GM23338 (cell line): Measurements from ENCODE around the gene PER2. TPM values are rescaled to one million over a fixed set of nuclear protein-coding genes. Genes with fewer than 3 reads are reported as not detected.

ENCODE experiments used
- ATAC-seq: fragments of 200-7000 bp; cut with Tn5 transposase; 3 replicates; pipeline ENCODE4 v1.9.1; 2020
- DNase-seq: peaks from one replicate; pipeline ENCODE4 v3.0.0-alpha.2; 2015; ENCODE audit warnings: low spot score
- H2AFZ ChIP-seq: fragments of 200-600 bp; sonication (generic); 2 replicates; pipeline ENCODE4 v1.8.0; 2016; ENCODE audit warnings: antibody characterized with exemption, mild to moderate bottlenecking, moderate library complexity
- H3F3A ChIP-seq: fragments of 200-600 bp; sonication (generic); replicated peaks from 2 replicates; pipeline ENCODE4 v1.8.0; 2017; ENCODE audit warnings: antibody characterized with exemption, mixed run types, low read depth
- H3K27ac ChIP-seq: fragments of 200-600 bp; sonication (generic); 2 replicates; pipeline ENCODE4 v1.6.1; 2016; ENCODE audit warnings: low read depth
- H3K27me3 ChIP-seq: fragments of 200-600 bp; sonication (generic); 2 replicates; pipeline ENCODE4 v1.8.0; 2016; ENCODE audit warnings: mild to moderate bottlenecking, mixed run types, moderate library complexity; ENCODE audit not compliant: insufficient read depth
- H3K36me3 ChIP-seq: fragments of 200-600 bp; sonication (generic); 2 replicates; pipeline ENCODE4 v1.8.0; 2016; ENCODE audit warnings: mild to moderate bottlenecking; ENCODE audit not compliant: insufficient read depth
- H3K4me1 ChIP-seq: fragments of 200-600 bp; sonication (generic); 2 replicates; pipeline ENCODE4 v1.8.0; 2016; ENCODE audit warnings: mild to moderate bottlenecking, moderate library complexity; ENCODE audit not compliant: insufficient read depth
- H3K4me2 ChIP-seq: fragments of 200-600 bp; sonication (generic); 2 replicates; pipeline ENCODE4 v1.7.1; 2017; ENCODE audit warnings: mixed run types
- H3K4me3 ChIP-seq: fragments of 200-600 bp; sonication (generic); 2 replicates; pipeline ENCODE4 v1.6.1; 2016; ENCODE audit warnings: mixed run types
- H3K79me2 ChIP-seq: fragments of 200-600 bp; sonication (generic); replicated peaks from 2 replicates; pipeline ENCODE4 v1.8.0; 2017; ENCODE audit warnings: mild to moderate bottlenecking; ENCODE audit not compliant: insufficient read depth
- H3K9me2 ChIP-seq: fragments of 200-600 bp; sonication (generic); 2 replicates; pipeline ENCODE4 v1.8.0; 2017; ENCODE audit not compliant: insufficient read depth
- H4K20me1 ChIP-seq: fragments of 200-600 bp; sonication (generic); replicated peaks from 2 replicates; pipeline ENCODE4 v1.8.0; 2017; ENCODE audit warnings: mild to moderate bottlenecking; ENCODE audit not compliant: insufficient read depth
- H3K27ac Mint-ChIP-seq: 2 replicates; pipeline ENCODE4 v1.8.0; 2020; ENCODE audit warnings: inconsistent platforms, mild to moderate bottlenecking, moderate library complexity, mixed read lengths
- H3K27me3 Mint-ChIP-seq: 3 replicates; pipeline ENCODE4 v1.8.0; 2022; ENCODE audit warnings: low read depth, mild to moderate bottlenecking, moderate library complexity, mixed read lengths, inconsistent platforms; ENCODE audit not compliant: insufficient read depth, poor library complexity
- H3K36me3 Mint-ChIP-seq: 3 replicates; pipeline ENCODE4 v1.8.0; 2021; ENCODE audit warnings: low read depth, mild to moderate bottlenecking, inconsistent platforms, moderate library complexity, mixed read lengths
- H3K4me1 Mint-ChIP-seq: 3 replicates; pipeline ENCODE4 v1.8.0; 2020; ENCODE audit warnings: mild to moderate bottlenecking, inconsistent platforms, mixed read lengths
- H3K4me3 Mint-ChIP-seq: 3 replicates; pipeline ENCODE4 v1.8.0; 2021; ENCODE audit warnings: moderate library complexity, mild to moderate bottlenecking, inconsistent platforms, mixed read lengths
- H3K9me3 Mint-ChIP-seq: 3 replicates; pipeline ENCODE4 v1.8.0; 2020; ENCODE audit warnings: moderate library complexity, mild to moderate bottlenecking, inconsistent platforms, mixed read lengths
- CTCF ChIP-seq, 2 experiments: fragments of 200-600 bp in 1 of 2; sonication (generic) in 1 of 2; conservative IDR thresholded peaks; 2 replicates each; pipeline versions ENCODE4 v1.5.1 to v1.6.1; 2016 to 2017; ENCODE audit warnings: antibody characterized with exemption in 2 of 2, low read depth in 2 of 2, mild to moderate bottlenecking in 2 of 2, moderate library complexity in 1 of 2
- EZH2 ChIP-seq: fragments of 200-600 bp; sonication (generic); IDR thresholded peaks from one replicate; pipeline ENCODE4 v1.8.0; 2017; ENCODE audit warnings: antibody characterized with exemption, mild to moderate bottlenecking, low read depth; ENCODE audit not compliant: unreplicated experiment
- EZH2phosphoT487 ChIP-seq: fragments of 200-600 bp; sonication (generic); IDR thresholded peaks from one replicate; pipeline ENCODE4 v1.8.1; 2018; ENCODE audit warnings: antibody characterized with exemption; ENCODE audit not compliant: unreplicated experiment
- NANOG ChIP-seq: IDR thresholded peaks from 2 replicates; pipeline ENCODE4 v1.6.1; 2016; ENCODE audit warnings: antibody characterized with exemption, borderline replicate concordance
- POLR2AphosphoS5 ChIP-seq: IDR thresholded peaks from 2 replicates; pipeline ENCODE4 v1.6.1; 2016; ENCODE audit warnings: antibody characterized with exemption, low read depth
- REST ChIP-seq: IDR thresholded peaks from one replicate; pipeline ENCODE4 v1.6.1; 2018; ENCODE audit warnings: antibody characterized with exemption; ENCODE audit not compliant: unreplicated experiment
- STAT1 ChIP-seq: IDR thresholded peaks from one replicate; pipeline ENCODE4 v1.6.1; 2016; ENCODE audit warnings: antibody characterized with exemption; ENCODE audit not compliant: unreplicated experiment
- ZNF114 ChIP-seq: fragments of 250-450 bp; sonication (Bioruptor Pico); IDR thresholded peaks from 2 replicates; pipeline ENCODE4 v1.5.0; 2020; ENCODE audit warnings: mild to moderate bottlenecking, moderate library complexity
- ZNF331 ChIP-seq: fragments of 250-450 bp; sonication (Bioruptor Pico); IDR thresholded peaks from 2 replicates; pipeline ENCODE4 v1.5.0; 2020; ENCODE audit warnings: low read depth, mild to moderate bottlenecking, moderate library complexity
- polyA plus RNA-seq: library from polyadenylated mRNA; unstranded; fragments of >200 nt; fragmentation: Nextera tagmentation; extraction: Ambion mirVana; gene quantifications from 2 replicates; pipeline ENCODE4 v1.2.1, GENCODE V29; 2016
- total RNA-seq: library from RNA; depleted of rRNA; stranded (reverse); fragments of >200 nt; shearing (Covaris generic); gene quantifications from 2 replicates; pipeline ENCODE4 v1.2.3, GENCODE V29; 2014
- TF ChIP-seq, protein P1 (sequence below): IDR thresholded peaks from 2 replicates; pipeline ENCODE4 v1.6.1; 2016; ENCODE audit warnings: antibody characterized with exemption
- TF ChIP-seq, protein P2 (sequence below): fragments of 250-450 bp; sonication (Bioruptor Pico); IDR thresholded peaks from 2 replicates; pipeline ENCODE4 v1.5.0; 2020; ENCODE audit warnings: mild to moderate bottlenecking, moderate library complexity

PER2 gene
- total and polyA plus RNA-seq, 2 experiments from 2014 or later: 2.2 to 4.6 TPM

DNA sequence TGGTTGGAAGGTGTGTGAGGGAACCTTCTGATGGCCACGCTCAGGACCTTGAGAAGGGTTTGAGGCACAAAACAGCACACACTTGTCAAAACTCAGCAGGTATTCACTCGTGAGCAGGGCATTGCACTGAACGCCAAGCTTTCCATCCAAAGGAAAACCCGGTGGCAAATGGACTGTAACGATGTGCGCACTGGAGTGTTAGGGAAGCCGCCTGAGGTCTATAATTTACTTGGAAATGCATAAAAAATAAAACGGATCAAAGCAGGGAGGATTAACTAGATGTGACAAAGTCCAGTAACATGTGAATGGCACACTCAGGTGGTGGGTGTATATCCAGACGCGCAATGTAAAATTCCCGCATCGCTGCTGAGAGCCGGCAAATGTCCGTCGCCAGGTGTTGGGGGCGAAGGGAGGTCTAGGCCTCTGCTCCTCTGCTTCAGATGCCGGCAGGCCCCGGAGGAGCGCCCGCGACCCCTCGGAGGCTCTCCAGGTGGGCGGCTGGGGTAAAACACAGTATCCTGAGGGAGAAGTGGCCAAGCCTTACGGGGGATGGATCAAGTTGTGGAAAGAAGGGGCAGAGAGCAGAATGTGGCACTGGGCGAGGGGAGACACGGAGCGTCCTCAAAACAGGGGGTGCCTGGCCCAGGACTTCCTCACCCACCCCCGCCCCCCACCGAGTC is 63.9 kb downstream of the PER2 start:
- H2AFZ ChIP-seq: no peak overlapping the region
- H3K9me2 ChIP-seq: no peaks in the 10 kb centered on the region
- no peaks in the 10 kb centered on the region; the same call in 2 of the 3 replicates for H3K36me3 Mint-ChIP-seq
- TF ChIP-seq ZNF114: no peak
- TF ChIP-seq REST: no peak
- TF ChIP-seq EZH2: no peak
- TF ChIP-seq CTCF (conservative IDR thresholded peaks at IDR 0.05; ENCODE audit: low read depth in 2 of 2): no peak
- no peak for TF ChIP-seq POLR2AphosphoS5
- no peak for TF ChIP-seq STAT1
- TF ChIP-seq ZNF331: no peak
- TF ChIP-seq, protein P1, sequence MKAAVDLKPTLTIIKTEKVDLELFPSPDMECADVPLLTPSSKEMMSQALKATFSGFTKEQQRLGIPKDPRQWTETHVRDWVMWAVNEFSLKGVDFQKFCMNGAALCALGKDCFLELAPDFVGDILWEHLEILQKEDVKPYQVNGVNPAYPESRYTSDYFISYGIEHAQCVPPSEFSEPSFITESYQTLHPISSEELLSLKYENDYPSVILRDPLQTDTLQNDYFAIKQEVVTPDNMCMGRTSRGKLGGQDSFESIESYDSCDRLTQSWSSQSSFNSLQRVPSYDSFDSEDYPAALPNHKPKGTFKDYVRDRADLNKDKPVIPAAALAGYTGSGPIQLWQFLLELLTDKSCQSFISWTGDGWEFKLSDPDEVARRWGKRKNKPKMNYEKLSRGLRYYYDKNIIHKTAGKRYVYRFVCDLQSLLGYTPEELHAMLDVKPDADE: no peak
- TF ChIP-seq, protein P2, sequence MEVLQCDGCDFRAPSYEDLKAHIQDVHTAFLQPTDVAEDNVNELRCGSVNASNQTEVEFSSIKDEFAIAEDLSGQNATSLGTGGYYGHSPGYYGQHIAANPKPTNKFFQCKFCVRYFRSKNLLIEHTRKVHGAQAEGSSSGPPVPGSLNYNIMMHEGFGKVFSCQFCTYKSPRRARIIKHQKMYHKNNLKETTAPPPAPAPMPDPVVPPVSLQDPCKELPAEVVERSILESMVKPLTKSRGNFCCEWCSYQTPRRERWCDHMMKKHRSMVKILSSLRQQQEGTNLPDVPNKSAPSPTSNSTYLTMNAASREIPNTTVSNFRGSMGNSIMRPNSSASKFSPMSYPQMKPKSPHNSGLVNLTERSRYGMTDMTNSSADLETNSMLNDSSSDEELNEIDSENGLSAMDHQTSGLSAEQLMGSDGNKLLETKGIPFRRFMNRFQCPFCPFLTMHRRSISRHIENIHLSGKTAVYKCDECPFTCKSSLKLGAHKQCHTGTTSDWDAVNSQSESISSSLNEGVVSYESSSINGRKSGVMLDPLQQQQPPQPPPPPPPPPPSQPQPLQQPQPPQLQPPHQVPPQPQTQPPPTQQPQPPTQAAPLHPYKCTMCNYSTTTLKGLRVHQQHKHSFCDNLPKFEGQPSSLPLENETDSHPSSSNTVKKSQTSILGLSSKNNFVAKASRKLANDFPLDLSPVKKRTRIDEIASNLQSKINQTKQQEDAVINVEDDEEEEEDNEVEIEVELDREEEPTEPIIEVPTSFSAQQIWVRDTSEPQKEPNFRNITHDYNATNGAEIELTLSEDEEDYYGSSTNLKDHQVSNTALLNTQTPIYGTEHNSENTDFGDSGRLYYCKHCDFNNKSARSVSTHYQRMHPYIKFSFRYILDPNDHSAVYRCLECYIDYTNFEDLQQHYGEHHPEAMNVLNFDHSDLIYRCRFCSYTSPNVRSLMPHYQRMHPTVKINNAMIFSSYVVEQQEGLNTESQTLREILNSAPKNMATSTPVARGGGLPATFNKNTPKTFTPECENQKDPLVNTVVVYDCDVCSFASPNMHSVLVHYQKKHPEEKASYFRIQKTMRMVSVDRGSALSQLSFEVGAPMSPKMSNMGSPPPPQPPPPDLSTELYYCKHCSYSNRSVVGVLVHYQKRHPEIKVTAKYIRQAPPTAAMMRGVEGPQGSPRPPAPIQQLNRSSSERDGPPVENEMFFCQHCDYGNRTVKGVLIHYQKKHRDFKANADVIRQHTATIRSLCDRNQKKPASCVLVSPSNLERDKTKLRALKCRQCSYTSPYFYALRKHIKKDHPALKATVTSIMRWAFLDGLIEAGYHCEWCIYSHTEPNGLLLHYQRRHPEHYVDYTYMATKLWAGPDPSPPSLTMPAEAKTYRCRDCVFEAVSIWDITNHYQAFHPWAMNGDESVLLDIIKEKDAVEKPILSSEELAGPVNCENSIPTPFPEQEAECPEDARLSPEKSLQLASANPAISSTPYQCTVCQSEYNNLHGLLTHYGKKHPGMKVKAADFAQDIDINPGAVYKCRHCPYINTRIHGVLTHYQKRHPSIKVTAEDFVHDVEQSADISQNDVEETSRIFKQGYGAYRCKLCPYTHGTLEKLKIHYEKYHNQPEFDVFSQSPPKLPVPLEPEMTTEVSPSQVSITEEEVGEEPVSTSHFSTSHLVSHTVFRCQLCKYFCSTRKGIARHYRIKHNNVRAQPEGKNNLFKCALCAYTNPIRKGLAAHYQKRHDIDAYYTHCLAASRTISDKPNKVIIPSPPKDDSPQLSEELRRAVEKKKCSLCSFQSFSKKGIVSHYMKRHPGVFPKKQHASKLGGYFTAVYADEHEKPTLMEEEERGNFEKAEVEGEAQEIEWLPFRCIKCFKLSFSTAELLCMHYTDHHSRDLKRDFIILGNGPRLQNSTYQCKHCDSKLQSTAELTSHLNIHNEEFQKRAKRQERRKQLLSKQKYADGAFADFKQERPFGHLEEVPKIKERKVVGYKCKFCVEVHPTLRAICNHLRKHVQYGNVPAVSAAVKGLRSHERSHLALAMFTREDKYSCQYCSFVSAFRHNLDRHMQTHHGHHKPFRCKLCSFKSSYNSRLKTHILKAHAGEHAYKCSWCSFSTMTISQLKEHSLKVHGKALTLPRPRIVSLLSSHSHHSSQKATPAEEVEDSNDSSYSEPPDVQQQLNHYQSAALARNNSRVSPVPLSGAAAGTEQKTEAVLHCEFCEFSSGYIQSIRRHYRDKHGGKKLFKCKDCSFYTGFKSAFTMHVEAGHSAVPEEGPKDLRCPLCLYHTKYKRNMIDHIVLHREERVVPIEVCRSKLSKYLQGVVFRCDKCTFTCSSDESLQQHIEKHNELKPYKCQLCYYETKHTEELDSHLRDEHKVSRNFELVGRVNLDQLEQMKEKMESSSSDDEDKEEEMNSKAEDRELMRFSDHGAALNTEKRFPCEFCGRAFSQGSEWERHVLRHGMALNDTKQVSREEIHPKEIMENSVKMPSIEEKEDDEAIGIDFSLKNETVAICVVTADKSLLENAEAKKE (CRISPR knock-in tag): no peak
- TF ChIP-seq NANOG: no peak
- no peak for TF ChIP-seq EZH2phosphoT487
- no peak overlapping the region for H3K4me3 ChIP-seq
- no peaks in the 10 kb centered on the region for H3K36me3 ChIP-seq
- H3K4me1 Mint-ChIP-seq: peaks cover 8% of the 10 kb centered on the region
- H3K27ac ChIP-seq: no peak overlapping the region
- no peak overlapping the region for H3K27ac Mint-ChIP-seq
- peaks cover 9% of the 10 kb centered on the region for H3K27me3 ChIP-seq
- ATAC-seq (no peak), DNase-seq (no peak)
- no peak overlapping the region for H3K4me3 Mint-ChIP-seq
- no peaks in the 10 kb centered on the region for H3K9me3 Mint-ChIP-seq
- H3F3A ChIP-seq: no peaks in the 10 kb centered on the region
- no peaks in the 10 kb centered on the region for H3K79me2 ChIP-seq
- 0 out of 2 replicates have a peak, but pooled peaks cover 4% of the 10 kb centered on the region for H3K4me1 ChIP-seq
- no peak overlapping the region for H3K4me2 ChIP-seq
- no peaks in the 10 kb centered on the region for H4K20me1 ChIP-seq
- H3K27me3 Mint-ChIP-seq: peaks cover 8% of the 10 kb centered on the region
